IPS DF 19.7 (cell line): Measurements from ENCODE around the gene TRIO.

ENCODE experiments used
- DNase-seq: peaks from one replicate; pipeline ENCODE4 v3.0.0-alpha.2; 2013; ENCODE audit warnings: low read depth, low spot score

Gene TRIO

DNA sequence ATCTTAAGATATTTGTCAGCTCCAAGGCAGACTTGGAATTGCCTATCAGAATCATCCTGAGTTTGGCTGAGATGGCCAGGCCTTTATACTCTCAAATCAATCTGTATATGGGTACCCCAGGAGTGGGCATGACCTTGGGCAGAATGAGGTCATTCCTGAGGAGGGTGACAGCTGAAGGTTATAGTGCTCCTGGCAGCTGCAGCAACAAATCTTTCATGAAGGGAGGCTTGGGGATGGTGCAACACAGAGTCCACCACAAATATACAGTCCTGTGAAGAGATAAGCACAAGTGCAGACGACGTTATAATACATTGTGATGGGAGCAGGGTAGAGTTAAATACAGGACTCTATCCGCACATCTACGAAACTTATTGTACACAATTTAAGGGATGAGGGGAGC lies 21.1 kb upstream of the TRIO start:
- DNase-seq = no peak

DNA sequence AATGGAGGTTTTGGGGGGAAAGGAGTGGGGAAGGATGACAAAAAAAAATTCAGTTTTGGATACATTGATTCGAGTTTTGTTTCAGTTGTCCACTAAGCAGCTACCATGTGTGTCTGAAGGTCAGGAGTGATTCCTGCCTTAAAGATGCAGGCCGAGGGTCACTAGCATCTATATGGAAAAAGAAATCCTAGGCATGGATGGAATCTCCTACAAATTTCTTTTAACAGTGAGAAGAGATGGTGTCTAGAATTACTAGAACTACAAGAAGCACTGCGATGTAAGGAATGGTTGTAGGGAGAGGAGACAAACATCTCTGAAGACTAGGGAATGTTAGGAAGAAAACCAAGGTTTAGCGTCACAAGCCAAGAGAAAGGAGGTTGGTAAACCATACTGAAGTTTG lies 19.6 kb upstream of the TRIO start:
- no peak for DNase-seq

DNA sequence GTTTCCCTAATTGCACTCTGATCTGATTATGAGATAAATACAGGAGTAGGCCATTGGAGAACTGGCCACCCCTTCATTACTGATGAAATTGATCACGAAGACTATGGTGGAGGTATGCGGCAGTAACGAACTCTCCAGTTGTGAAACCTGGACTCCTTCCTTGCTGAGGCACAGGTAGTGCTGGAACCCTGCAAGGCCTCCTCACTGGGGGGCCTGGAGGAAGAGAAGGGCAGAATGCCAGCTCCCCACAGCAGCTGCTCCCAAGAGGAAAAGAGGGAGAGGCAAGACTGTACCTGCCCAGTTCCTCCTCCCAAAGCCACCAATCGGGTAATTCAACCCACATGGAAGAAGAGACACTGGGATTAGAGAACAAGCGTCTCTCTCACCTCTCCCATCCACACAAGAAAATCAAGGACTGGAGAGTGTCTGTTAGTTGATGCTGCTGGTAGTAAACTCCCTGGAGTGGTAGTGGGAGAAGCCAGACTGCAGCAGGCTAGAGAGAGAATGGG lies 19.1 kb upstream of the TRIO start:
- no peak for DNase-seq

DNA sequence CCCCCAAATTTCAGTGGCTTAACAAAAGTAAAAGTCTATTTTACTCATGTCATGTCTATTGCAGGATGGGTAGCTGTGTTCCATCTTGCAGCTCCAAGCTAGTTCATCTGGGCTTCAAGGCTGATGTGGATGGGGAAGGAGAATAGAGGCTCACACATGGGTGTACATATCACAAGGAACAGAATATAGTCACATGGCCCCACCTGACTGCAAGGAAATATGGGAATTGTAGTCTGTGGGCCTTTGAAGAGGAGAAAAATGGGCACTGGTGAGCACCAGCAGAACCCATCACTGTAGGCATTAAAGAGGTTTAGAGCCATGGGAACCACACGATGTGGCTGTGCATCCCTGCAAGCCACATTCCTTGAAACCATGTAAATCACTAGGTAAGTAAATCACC lies 17.9 kb upstream of the TRIO start:
- DNase-seq = no peak

DNA sequence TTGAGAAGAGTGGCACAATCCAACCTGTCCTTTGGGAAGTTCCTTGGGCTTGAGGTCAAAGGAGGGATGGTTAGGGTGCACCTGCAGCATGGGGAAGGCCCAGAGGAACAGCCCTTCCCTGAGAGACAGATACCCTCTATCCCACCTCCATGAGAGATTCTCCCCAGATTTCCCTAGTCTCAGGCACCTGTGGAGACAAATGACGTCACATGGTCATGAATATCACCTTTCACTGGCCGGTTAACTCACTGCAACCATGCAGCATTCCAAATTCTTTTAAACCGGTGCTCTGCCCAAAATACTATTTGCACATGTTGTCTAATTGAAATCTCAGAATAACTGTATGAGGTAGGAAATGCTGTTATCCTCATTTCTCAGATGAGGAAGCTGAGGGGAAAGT lies 15.6 kb upstream of the TRIO start:
- DNase-seq = no peak

DNA sequence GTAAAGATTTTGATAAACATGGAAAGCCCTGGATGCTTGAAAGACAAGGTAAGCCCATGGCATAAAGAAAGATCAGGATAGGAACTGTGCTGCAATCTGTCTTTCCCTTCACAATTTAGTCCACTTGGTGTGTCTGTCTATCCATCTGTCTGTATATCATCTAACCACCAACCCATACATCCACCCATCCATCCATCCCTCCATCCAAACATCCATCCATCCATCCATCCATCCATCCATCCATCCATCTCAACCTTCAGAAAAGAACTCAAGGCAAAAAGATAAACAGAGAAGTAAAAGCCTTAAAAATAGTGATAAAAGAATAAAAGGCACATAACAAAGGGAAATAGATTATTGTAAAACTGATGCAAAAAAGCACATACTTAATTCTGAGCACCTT lies 15.1 kb upstream of the TRIO start:
- DNase-seq = no peak

DNA sequence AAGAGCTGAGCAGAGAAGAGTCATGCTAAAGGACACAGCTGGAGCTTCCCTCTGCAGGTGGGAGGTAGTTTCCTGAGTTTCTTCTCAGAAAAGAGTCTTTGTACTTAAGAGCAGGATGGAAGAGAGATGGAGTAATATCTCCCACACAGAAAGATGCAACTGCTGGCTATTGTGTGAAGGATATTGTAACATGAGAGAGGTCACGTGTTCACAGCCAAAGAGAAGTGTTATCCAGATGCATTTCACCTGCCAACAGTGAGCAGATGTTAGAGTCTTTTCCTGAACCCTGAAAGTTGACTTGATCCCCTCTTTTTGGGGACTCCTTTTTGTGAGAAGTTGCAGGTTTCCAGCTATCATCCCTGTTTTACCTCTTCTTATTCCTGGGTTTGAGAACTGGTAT lies 14.0 kb upstream of the TRIO start:
- DNase-seq = no peak

DNA sequence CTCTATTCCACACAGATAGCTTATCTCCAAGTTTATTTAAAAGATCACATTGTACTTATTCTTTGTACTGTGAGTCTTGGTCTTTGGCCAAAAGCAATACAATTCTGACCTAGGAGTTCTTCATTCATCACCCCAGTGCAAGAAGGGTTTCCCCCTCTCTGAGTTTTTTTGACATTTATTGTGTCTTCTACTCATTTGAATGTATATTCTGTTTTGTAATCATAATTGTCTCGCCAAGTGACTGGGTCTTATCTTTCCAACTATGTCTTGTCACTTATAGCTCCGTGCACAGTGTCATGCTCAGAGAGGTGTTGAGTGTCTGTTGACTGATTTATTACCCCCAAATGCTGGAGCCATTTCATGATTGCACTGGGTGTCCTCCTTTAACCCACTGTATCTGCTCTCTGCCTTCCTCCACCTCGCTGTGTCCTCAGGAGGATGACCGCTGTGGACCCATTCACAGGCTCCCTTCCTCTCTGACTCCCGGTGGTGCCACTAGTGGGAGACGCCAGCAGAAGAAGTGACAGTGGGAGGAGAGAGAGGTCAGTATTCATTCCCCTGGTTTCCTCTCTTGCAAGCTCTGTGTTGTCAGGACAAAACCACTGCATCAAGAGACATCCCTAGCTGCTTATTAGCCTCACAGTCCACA lies 11.2 kb upstream of the TRIO start:
- no peak for DNase-seq

DNA sequence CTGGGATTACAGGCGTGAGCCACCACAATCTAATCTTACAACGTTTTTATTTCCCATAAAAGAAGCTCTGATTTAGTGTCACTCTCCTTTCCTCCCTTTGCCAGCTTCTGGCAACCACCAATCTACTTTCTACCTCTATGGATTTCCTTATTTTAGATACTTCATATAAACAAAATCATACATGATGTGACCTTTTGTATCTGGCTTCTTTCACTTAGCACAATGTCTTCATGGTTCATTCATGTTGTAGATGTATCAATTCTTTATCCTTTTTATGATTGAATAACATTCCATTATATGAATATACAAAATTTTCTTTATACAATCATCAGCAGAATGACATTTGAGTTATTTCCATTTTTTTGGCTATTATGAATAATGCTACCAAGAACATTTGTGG lies 9.7 kb upstream of the TRIO start:
- DNase-seq = no peak

DNA sequence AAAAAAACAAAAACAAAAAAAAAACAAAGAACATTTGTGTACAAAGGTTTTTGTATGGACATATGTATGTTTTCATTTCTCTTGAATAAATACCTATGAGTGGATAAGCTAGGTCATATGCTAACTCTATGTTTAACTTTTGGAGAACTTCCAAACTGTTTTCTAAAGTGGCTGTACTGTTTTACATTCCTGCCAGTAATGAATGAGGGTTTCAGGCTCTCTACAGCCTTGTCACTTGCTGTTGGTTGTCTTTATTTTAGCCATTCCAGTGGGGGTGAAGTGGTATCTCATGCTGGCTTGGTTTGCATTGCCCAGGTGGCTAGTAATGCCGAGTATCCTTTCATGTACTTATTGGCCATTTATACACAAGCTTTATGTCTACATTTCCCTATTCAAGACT lies 9.1 kb upstream of the TRIO start:
- DNase-seq = no peak

DNA sequence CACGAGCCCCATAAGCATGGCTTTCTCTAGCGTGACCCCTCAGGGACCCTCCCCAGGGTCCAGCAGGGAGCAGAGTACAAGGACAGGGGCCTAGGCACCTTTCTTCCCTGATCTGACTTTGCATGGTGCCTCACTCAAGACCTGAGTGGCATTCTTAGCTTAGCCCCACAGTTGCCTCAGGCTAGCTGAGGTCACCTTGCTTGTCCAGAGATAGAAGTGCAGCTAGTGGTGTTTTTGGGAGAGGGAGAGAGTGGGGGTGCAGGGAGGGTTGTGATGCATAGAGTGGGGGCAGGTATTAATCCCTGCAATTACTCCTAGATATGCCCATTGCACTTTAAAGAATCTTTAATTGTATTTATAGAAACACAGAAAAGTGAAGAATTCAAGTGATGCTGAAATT lies 8.4 kb upstream of the TRIO start:
- no peak for DNase-seq

DNA sequence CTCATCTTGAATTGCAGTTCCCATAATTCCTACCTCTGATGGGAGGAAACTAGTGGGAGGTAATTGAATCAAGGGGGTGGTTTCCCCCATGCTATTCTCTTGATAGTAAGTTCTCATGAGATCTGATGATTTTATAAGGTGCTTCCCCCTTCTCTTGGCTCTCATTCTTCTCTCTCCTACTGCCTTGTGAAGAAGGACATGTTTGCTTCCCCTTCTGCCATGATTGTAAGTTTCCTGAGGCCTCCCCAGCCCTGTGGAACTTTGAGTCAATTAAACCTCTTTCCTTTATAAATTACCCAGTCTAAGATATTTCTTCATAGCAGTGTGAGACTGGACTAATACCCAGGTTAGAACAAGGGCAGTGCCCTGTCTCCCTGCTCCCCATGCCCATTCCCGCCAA lies 7.5 kb upstream of the TRIO start:
- DNase-seq = no peak

DNA sequence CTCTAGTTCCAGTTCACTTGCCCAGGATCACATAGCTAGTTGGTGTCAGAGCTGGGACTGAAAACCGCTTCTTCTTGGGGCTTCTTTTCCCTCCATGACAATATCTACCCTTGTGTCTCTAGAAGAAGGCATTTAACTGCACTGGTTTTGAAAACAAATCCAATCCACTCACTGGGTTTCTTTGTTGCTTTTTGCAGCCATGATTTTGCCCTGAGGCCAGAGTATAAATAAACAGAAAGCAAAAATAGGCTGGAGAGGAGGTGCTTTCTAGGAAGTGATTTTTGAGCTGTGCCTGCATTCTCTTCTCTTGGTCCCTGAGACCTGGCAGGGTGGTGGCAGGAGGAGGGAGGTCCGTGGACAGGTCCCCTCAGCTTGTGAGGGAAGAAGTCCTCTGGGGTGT lies 6.9 kb upstream of the TRIO start:
- no peak for DNase-seq

DNA sequence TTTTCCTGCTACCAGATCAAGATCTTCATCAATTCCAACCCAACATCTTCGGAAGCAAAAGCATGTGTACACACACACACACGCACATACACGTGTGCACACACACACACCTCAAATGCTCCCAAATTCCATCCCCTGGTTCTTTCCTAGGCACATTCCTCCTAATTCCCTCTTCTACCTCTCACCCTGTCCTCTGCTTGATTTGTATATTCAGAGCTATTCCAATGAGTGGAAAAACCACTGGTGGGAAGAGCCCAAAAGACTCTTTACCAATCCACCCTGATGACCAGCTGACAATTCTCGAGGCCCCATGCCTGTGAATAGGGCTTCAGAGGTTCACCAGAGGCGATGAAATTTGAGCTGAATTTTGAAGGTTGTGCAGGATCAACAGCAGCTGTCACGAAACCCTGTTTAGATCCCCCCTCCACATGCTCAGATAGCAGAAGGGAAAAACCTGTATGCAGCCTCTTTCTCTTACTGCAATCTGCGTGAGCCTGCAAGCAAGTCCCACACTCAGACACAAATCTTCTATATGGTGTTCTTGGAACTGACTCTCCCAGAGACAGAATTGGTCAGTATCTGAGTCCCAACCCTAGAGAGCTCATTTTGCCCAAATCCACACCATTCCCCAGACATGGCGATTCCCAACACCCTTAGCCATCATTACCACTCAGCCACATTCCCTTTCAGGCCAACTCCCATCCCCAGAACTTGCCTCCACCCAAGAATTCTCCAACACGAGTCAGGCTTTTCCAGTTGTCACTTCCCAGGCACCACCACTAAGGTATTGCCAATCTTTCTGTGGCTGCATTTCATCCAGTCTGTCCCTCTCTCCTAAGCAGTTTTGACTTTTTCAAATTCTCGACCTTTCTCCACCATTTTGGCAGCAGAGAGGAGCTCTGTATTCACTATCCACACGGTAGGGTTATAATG lies 4.3 kb upstream of the TRIO start:
- no peak for DNase-seq

DNA sequence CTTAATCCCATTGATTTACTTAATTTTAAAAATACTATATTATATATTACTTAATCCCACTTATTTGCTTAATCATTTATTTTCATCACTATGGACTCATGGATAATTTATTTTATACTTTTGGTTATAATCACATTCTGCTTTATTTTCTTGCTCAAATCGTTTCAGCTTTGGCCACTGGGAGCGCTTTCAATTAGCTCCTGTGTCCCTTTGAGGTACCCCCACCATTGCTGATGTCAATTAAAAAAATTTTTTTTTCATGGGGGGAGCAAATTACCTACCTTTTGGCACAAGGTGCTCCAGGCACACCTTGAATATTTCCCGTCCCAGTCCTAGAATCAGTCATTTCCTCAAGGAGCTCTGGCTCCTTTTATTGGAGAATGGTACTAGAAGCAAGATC lies 1.4 kb upstream of the TRIO start:
- DNase-seq = no peak

DNA sequence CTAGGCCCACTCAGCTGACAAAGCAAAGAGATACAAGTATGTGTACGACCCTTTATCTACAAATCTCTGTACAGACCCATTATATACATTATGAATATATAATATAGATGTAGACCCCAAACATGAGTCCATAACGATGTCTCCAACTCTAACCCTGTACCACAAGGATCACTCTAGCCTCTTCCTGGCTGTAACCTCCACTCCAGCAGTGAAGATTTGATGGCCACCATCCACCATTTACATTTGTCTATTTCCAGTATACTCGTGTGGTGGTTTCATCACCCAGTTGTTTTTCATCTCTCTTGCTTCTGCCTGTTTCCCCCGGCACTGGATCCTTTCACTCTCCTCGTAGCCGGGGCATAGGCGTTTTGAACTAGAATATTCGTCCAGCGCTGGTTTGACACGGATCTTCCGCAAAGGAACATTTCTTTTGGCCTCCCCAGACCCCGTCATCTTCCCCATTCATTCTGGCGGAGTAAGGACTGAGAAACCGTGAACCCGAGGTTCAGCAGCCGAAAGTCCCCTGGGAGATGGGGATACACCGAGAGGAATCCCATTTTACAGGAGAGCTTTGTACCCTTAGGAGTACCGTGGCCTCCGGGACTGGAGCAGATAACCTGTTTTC lies 828 bp upstream of the TRIO start:
- DNase-seq = no peak

DNA sequence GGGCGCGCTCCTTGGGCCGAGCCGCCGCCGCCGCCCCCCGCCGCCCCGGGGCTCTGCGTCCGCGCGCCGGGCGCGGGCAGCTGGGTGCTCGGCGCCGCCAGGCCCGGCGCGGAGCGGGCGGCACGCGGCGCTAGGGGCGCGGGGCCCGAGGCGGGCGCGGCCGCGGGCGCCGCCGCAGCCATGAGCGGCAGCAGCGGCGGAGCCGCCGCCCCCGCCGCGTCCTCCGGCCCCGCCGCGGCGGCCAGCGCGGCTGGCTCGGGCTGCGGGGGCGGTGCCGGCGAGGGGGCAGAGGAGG lies 351 bp downstream of the TRIO start:
- no peak for DNase-seq

DNA sequence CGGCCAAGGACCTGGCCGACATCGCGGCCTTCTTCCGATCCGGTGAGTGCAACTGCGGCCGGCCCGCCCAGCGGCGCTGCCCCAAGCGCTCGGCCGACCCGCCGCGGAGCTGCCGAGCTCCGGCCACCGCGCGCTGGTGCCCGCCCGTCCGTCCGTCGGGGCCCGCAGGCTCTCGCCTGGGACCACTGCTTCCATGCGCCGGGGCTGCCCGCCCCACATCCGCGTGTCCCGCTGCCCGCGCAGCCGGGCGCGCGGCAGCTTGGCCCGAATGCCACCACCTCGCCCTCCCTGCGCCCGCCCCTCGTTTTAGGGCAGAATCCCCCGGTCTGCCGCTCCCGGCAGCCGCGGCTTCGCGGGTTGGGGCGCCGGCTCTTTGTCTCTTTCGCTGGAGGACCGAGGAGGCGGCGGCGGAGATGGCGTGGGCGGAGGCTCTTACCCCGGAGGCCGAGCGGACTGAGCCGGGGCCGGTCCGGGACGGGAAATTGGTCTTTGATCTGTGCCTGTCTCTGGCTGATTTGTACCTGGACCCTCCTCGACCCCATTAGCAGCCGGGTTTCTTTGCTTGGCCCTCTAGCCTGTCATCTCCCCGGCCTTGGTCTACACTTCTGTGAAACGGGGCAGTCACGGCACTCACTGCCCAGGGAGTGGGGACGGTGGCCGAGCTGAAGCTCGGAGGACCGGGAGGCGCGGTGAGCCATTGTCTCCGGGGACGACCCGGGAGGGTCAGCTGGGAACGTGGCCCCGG lies 871 bp downstream of the TRIO start:
- DNase-seq = no peak

DNA sequence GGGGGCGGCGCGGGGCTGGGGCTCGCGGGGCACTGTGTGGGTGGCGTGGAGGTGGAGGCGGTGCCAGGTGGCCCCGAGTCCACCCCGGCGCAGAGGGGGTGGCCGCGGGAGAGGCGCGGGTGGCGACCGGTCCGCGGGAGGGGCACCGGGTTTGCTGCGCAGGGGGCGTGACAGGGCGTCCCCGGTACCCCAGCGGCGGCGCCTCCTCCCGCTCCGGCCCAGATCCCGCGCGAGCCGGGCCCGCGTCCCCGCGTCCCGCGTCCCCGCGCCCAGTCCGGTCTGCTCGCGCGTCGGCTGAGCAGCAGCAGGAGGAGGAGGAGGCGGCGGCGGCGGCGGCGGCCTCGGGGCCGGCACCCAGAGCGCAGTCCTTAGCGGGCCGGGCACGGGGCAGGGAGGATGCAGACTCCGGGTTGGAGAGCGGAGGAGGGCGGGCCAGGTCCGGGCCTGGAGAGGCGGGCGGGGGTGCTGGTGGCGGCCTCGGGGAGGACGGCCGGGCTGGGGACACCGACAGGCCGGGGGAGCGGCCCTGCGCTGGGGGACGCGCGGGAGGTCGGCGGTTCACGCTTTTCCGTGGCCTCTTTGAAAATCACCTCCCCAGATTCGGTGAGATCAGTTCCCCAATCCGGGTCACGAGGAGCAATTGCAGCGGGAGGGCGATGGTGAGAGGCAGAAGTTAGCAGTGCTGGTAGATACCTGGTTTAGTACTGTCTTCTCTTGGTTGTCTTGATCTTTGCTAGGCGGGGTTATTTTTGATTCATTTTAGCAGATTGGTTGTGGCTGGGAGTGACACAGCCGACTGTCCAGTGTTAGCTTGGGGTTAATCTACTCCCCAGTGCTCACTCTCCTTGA lies 1.7 kb downstream of the TRIO start:
- no peak for DNase-seq

DNA sequence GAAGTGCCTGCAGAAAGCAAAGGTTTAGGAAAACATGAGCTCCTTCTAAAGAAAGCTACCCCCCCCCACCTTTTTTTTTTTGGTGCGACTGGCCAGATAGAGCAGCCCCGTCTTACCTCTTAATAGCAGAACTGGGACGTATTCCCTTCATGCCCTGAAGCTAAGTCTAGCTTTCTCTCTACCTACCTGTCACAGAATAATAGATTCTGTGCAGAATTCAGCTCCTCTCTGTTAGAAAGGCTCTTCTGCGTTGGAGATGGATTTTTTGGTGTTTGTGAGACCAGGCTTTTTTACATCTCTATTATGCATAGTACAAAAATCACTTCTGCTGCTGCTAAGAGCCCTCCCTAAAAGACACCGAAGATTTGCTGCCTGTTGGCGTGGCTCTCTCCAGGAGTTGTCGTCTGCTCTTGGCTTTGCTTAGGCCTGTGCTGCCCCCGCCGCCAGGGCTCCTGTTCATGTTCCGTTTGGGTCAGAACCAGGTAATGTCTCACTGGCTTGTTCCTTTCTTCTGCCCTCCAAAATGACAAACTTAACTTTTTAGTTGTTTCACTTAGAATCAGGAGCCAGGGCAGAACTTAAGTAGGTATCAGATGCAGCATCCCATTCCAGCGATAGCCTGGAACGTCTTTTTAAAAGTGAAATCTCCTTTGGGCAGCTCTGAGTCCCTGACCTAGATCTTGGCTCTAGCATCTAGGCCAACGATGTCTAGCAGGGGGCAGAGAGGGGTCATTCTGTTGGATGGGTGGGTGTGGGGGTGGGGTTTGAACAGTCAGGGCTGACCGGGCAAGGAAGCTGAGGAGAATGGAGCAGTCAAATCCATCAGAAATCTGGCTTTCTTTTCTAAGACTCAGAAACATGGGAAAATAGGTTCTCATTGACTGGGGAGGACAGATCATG lies 2.5 kb downstream of the TRIO start:
- DNase-seq = no peak
